ENCODE results near the gene ADAM8.
"Not testable (repeated sequence)": the region's sequence is repeated elsewhere in the genome, so short reads cannot be mapped to it uniquely, and the experiment has no call there.

ADAM8 gene

DNA sequence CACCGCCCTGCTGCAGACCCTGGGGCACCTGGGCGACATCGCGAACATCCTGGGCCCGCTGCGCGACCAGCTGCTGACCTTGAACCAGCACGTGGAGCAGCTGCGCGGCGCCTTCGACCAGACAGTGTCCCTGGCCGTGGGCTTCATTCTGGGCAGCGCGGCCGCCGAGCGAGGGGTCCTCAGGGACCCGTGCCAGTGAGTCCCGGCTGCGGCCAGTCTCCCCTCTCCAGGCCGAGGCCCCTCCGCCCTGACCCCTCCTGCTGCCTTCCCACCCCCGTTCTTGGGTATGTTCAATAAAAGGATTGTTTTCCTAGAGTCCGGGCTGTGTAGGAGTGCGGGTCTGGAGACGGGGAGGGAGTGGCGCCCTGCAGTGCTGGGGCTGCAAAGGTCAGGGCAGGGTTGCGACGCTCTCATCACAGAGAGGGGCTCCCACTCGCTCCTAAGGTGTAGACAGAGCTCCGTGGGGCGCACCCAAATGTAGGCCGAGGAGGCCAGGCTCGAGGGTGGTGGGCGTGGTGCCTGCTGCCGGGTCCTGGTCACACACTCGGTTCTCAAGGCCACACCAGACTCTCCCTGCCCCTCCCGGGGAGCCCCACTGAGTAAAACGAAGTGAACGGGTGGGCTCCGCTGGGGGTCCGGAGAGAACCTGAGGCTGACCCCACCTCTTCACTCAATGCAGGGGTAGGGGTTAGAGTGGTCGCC lies 45.3 kb downstream of the ADAM8 start:
- DNase-seq (ENCODE audit: low read depth in 3 of 3) = no peak

DNA sequence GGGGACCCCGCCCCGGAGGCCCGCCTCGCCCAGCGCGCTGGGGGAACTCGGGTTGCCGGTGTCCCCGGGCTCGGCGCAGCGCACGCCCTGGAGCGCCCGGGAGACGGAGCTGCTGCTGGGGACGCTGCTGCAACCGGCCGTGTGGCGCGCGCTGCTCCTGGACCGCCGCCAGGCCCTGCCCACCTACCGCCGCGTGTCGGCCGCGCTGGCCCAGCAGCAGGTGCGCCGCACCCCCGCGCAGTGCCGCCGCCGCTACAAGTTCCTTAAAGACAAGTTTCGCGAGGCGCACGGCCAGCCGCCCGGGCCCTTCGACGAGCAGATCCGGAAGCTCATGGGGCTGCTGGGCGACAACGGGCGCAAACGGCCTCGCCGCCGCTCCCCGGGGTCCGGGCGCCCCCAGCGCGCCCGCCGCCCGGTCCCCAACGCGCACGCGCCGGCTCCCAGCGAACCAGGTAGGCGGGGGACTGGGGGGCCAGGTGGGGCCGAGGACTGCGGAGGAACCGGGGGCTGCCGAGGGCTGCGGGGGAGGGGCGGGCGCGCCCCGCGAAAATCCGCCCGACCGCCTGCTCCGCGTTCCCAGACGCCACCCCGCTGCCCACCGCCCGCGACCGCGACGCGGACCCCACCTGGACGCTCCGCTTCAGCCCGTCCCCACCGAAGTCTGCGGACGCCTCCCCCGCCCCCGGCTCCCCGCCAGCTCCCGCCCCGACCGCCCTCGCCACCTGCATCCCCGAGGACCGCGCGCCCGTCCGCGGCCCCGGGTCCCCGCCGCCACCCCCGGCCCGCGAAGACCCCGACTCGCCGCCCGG lies 46.1 kb downstream of the ADAM8 start:
- no peak for DNase-seq (ENCODE audit: low read depth in 3 of 3)

DNA sequence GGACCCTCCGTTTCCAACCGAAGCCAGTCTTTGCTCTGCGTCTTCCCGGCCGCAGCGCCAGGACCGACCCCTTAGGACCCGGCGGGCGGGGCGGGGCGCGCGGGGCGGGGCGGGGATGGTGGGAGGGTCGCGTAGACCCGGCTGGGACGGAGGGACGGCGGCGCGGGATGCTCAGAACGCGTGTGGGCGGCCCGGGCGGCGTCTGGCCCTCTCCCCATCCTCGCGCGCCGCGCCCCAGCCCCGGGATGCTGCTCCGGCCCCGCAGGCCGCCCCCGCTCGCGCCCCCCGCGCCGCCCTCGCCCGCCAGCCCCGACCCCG lies 46.7 kb downstream of the ADAM8 start, which contains the start of gene UTF1:
UTF1 (plus strand) TSS at position 174 of the 318 bp plus-strand sequence; CDS start at position 246, 72 bp downstream.
- DNase-seq (ENCODE audit: low read depth in 3 of 3) = no peak

DNA sequence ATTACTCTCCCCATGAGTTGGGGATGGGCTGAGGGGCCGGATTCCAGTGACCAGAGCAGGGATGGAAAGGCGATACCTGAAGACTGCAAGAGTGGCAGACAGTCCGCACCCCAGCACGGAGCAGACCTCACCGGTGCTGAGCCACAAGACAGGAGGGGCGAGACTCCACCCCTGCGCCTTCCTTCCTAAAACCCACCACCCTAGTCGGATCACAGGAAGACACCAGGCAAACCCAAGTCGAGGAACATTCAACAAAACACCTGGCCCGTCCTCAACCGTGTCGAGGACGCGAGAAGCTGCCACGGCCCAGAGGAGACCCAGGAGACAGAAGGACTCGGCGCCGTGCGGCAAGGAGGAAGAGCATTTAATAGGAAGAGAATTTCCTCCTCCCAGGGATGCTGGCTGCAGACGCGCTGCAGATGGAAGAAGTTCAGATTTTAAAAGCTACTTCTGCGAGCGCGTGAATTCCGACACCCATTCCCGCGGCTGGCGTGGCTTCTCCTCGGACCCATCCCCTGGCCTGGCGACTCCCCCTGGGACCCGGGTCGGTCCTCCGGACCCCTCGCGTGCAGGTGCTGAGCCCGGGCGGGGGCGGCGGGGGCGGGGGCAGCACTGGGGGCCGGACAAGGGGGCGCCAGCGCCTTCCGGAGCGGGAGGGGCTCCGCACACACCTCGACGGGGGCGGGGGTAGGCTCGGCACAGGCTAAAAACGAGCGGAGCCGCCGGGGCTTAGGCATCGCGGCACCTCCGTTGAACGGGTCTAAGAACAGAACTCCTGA lies 47.2 kb downstream of the ADAM8 start:
- no peak for DNase-seq (ENCODE audit: low read depth in 3 of 3)

DNA sequence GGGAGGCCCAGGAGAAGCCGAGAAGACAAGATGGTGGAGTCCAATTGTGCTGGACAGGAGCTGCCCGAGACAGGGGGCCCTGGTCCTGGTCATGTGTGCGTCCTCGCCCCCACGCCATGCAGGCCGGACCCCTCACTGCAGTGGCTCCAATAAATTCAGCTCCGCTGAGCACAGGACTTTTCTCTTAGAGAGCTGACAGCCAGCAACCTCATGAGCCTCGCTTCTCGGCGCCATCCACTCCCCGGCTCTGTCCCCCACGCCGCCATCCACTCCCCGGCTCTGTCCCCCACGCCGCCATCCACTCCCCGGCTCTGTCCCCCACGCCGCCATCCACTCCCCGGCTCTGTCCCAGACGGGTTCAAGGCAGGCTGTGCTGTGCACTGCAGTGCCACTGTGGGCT lies 49.4 kb downstream of the ADAM8 start:
- no peak for DNase-seq (ENCODE audit: low read depth in 3 of 3)

DNA sequence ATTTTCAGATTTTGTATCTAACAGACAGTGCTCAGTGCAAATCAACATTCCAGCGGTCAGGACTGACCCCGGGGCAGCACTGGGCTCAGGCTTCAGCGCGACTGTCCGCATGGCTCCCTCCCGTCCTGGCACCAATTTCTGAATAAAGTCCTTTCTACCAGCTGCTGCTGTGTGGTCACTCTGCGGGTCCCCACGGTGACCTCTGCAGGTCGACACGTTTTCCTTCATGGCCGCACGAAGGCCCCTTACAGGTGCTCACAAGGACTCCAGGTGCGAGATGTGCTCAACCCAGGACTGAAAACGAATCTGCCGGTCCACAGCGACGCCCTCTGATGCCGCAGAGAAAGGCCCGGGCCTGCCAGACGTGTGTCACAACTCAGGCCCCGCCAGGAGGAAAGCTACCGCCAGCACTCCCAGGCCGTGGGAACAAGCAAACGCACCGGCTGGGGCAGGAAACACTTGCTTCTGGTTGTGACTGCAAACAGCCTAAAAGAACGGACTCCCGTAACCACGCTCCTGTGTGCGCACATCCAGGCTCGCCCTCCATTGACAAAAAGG lies 50.3 kb downstream of the ADAM8 start:
- no peak for DNase-seq (ENCODE audit: low read depth in 3 of 3)

DNA sequence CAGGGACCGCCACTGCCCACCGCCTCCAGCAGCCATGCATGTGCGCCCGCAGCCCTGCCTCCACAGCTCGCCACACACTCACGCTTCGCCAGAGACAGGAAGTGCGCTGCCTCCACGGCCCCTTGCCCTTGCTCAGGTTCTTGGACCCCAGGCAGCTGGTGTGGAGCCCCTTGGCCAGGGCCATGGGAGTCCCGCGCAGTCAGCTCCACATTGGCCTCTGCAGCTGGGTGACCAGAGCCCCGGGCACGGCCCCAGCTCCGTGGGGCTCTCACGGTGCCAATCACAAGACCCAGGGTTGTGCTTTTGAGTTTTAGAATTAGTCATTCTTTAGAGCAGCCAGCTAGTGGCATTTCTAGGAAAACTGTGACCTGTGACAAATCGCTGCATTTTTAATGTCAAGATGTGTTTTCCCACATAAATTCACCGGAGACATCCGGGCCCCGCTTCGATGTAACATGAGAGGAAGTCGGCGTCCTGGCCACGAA lies 50.9 kb downstream of the ADAM8 start:
- no peak for DNase-seq (ENCODE audit: low read depth in 3 of 3)

DNA sequence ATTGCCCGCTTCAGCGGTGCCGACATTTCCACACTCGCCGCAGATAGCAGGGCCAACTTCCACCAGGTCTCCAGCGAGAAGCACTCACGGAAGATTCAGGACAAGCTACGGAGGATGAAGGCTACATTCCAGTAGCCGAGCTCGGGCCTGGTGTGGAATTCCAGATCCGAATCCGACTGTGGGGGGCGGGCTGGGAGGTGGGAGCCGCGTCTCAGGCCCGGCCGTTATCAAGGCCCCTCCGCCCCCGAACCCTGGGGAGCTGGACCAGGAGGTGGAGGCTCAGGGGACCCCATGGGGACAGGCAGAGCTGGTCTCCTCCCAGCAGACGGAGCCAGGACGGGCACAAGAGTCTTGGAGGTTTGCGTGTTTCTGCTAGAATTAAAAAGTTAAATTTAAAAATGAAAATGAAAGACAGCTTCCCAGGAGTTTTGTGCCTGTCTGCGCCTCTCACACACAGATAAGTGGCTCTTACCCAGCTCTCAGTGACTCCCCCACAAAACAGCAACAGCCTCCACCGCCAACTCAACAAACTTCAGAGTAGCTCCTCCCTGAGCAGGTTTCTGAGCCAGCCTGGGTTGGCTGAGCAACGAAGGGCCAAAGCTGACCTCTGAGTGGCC lies 51.8 kb downstream of the ADAM8 start:
- DNase-seq (ENCODE audit: low read depth in 3 of 3) = no peak

DNA sequence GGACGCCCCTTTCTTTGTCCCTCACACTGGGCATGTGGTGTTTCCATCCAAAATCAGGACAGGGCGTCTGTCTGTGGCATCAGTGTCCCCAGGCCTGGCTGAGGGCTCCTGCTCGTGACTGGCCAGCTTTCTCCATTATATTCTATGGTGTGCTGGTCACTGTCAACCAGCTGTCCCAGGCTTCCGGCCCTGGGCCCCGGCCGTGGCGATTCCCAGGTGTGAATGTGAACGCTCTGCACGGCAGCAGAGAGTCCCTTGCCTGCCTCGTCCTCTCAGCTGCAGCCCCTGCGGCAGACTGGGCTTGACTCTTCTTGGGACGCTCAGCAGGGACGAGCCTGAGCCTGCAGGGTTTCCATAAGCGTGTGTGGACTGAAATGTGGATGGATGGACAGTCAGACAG lies 52.6 kb downstream of the ADAM8 start:
- DNase-seq (ENCODE audit: low read depth in 3 of 3) = no peak

DNA sequence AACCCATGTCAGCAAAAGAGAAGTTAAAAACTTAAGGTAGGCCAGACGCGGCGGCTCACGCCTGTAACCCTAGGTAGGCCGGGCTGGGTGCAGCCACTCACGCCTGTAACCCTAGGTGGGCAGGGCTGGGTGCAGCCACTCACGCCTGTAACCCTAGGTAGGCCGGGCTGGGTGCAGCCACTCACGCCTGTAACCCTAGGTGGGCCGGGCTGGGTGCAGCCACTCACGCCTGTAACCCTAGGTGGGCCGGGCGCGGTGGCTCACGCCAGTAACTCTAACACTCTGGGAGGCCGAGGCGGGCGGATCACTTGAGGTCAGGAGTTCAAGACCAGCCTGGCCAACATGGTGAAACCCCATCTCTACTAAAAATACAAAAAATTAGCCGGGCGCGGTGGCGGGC lies 54.9 kb downstream of the ADAM8 start:
- DNase-seq (ENCODE audit: low read depth in 3 of 3) = not testable (repeated sequence)

DNA sequence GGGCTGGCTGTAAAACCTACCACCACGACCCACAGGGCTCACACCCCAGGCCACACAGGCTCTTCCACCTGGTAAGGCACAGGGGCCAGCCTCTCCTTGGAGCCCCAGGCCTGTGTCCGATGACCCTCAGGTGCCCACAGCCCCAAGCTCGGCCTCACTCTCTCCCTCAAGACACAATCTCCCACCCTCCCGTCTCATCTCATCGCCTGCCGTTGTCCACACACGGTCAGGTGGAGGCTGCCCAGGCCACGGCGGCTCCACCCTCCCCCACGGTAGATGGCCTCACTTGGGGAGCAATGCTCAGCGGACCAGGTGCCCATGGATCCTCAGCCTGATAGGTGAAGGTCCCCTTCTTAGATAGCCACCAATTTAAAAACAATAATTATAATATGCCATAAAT lies 55.3 kb downstream of the ADAM8 start:
- no peak for DNase-seq (ENCODE audit: low read depth in 3 of 3)

DNA sequence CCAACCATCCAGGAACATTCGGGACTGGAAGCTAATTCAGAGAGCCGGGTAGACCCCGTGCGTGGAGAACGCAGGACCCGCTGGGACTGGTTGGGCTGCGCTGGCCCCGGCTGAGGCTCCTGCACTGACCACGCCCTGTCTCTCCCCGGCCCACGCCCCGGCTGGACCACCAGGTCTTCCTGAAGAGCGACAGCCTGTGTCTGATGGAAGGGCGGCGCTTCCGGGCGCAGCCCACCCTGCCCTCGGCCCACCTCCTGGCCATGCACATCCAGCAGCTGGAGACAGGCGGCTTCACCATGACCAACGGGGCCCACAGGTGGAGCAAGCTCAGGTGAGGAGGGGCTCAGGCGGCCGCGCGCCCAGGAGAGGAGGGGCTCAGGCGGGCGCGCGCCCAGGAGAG lies 56.9 kb downstream of the ADAM8 start:
- no peak for DNase-seq (ENCODE audit: low read depth in 3 of 3)

DNA sequence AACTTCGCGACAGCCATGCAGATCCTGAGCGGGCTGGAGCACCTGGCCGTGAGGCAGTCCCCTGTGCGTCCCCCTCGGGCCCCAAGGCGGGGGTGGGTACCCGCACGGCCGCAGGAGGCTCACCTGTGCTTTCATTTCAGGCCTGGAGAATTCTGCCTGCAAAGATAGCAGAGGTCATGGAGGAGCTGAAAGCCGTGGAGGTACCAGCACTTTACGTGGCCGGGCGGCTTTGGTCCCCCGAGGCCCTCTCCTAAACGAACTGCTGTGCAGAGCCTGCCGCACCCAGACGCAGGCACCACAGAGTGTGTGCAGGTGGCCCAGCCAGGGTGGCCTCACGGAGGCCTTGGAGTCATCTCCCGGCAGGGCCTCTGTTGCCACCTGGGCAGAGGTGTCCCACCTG lies 57.8 kb downstream of the ADAM8 start:
- DNase-seq (ENCODE audit: low read depth in 3 of 3) = no peak

DNA sequence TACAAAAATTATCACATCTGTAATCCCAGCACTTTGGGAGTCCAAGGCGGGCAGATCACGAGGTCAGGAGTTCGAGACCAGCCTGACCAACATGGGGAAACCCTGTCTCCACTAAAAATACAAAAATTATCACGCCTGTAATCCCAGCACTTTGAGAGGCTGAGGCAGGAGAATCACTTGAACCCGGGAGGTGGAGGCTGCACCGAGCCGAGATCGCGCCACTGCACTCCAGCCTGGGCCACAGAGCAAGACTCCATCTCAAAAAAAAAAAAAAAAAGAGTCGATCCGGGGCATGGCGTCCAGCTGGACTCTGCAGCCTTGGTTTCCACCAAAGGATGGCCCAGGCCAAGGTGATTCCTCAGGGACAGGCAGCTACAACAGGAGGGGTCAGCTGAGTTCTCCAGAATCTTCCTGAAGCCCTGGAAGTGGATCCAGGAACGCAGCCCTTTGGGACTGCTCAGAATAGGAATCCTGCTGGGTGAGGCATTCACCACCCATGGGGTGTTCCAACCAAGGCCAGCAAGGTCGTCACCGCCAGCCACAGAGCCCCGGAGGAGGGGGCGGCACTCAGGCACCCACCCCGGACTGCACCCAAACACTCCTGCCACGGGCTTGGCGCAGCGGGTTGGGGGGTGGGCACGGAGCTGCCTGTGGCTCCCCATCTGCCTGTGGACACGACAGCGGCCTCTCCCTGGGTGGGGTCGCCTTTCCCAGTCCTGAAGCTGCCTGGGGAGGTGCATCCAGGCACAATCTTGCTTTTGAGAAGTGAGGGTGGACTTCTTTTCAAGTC lies 58.7 kb downstream of the ADAM8 start:
- DNase-seq (ENCODE audit: low read depth in 3 of 3) = no peak

DNA sequence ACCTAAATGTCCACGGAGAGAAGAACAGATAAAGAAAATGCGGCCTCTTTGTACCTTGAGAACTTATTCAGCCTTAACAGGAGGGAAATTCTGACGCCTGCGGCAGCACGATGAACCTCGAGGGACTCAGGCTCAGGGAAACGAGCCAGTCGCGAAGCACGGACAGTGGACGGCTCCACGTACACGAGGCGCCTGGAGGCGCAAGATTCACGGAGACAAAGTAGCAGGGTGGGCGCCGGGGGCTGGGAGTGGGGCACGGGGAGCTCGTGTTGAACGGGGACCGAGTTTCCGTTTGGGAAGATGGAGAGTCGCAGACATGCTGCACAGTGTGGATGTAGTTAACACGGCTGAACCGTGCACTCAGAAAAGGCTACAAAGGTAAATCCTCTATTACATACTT lies 59.9 kb downstream of the ADAM8 start:
- no peak for DNase-seq (ENCODE audit: low read depth in 3 of 3)

DNA sequence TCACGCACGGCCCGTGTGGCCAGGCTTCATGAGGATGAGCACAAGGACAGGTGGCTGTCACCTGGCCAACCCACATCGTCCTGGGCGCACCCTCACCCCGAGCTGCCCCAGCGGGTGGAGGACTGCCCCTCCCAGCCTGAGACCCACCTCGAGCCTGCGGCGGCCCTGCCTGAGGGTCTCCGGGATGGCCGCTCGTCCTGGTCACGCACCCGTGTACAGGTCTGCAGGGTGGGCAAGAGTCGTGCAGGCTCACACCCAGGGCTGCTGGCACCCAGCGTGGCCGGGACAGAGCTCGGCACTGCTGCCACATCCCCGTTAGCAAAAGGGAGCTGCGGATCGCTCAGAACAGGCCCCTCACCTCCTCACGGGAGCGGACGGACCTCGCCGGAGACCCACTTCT lies 61.1 kb downstream of the ADAM8 start:
- no peak for DNase-seq (ENCODE audit: low read depth in 3 of 3)

DNA sequence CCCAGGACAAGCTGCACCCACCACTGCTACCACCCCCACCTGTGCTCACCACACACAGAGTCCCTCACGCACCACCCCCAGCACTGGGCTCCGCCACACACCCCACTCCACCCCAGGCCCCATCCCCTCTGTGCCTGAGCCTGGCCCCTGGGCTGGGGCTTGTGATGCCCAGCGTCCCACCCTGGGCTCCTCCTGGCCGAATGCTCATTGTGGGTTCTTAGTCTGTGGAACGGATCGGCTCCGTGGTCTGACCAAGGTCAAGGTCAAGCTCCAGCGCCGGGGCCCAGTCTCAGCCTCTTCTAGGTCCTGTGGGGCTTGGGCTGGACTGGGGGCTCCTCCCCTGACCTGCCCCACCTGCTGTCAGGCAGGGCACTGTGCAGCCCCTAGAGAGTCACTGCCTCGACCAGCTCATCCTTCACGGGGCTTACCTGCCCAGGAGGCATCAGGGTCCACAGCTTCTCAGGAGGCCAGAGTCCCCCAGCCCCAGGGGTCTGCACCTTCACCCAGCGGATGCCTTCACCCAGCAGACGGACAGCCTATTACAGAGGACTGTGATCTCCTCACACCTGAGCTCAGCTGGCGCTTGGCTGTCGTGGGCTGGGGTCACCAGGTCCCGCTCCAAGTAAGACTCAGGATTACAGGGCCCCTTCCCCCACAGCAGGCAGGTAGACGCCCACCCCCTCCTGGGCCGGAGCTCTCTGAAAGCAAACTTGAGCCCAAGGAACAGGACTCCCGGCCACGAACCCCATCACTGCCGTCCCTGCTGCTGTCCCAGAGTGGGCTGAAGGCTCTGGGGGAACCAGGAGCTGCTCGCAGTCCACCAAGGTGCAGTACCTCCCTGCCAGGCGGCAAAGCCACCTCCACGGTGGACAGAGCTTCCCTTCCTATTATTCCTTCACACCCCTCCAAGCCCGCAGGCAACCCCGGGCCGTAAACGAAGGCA lies 61.9 kb downstream of the ADAM8 start:
- no peak for DNase-seq (ENCODE audit: low read depth in 3 of 3)

DNA sequence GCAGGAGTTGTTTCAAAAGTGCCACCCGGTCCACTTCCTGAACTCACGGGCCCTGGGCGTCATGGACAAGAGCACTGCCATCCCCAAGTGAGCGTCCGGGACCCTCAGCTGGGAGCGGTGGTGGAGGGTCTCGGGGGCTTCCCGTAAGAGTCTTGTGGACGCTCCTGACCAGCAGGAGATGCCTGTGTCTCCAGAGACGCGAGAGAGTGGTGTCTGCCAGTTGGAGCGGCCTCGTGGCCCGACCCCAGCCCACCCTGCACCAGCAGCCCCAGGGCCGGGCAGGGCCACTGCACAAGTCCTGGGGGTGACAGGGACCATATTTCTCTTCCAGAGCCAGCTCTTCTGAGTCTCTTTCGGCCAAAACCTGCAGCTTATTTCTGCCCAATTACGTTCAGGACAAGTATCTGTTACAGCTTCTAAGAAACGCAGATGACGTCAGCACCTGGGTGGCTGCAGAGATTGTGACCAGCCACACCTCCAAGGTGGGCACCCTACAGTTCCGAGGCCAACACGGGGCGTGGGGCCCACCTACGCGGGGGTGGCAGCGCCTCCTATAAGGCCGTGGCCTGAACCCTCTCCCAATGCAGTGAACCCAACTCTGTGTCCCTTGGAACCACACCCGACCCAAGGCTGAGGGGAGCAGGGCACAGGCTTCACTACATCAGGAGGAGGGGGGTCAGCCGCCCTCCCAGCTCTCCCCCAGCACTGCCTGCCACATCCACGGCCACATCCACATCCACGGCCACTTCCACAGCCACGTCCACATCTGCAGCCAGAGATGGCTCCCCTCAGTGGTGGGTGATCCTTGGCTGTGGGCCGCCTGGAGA lies 62.8 kb downstream of the ADAM8 start:
- no peak for DNase-seq (ENCODE audit: low read depth in 3 of 3)

Measured in stimulated activated CD4-positive, alpha-beta T cell treated with anti-CD3 and anti-CD28 coated beads, TNF-alpha, amount 100 ng/mL, for 48 hours (primary cell).